CD4-positive, alpha-beta T cell (primary cell): Measurements from ENCODE around the gene SYTL3. TPM values are rescaled to one million over a fixed set of nuclear protein-coding genes. Genes with fewer than 3 reads are reported as not detected.

Source experiments
- ATAC-seq: fragments of 200-7000 bp; cut with Tn5 transposase; one replicate; pipeline ENCODE4 v1.10.0; 2022; ENCODE audit warnings: mild to moderate bottlenecking; ENCODE audit not compliant: poor library complexity
- CTCF ChIA-PET: fragments of 350-600 bp; sonication (Branson Sonifier 250); formaldehyde crosslinking; loops from one replicate; lab custom pipeline; 2021; ENCODE audit warnings: antibody characterized with exemption, inconsistent platforms; lab: Charles Lee
- POLR2A ChIA-PET: fragments of 350-600 bp; sonication (Branson Sonifier 250); formaldehyde crosslinking; loops from one replicate; lab custom pipeline; 2021; ENCODE audit warnings: antibody characterized with exemption, inconsistent platforms; lab: Charles Lee
- DNase-seq, 14 experiments: peaks; one replicate each; pipeline ENCODE4 v3.0.0-alpha.2; 2013 to 2020; ENCODE audit warnings: mixed read lengths in 2 of 14
- H3K27ac ChIP-seq, 2 donors: one replicate each; pipeline versions ENCODE4 v1.5.1 to v1.7.0; 2013; ENCODE audit warnings: low read length in 2 of 2, low read depth in 1 of 2, mild to moderate bottlenecking in 1 of 2
- H3K27me3 ChIP-seq, 2 experiments: 1 replicate in 1 of 2; 2 replicates in 1 of 2; pipeline versions ENCODE4 v1.6.1 to v1.7.0; 2013; ENCODE audit warnings: low read length in 2 of 2, control low read depth in 1 of 2, mild to moderate bottlenecking in 1 of 2, moderate library complexity in 1 of 2; ENCODE audit not compliant: insufficient read depth in 2 of 2, control insufficient read depth in 1 of 2
- H3K36me3 ChIP-seq: one replicate; pipeline ENCODE4 v1.6.1; 2013; ENCODE audit warnings: low read length, control low read depth; ENCODE audit not compliant: insufficient read depth
- H3K4me1 ChIP-seq: one replicate; pipeline ENCODE4 v1.6.1; 2013; ENCODE audit warnings: low read length, control low read depth; ENCODE audit not compliant: insufficient read depth
- H3K4me3 ChIP-seq: one replicate; pipeline ENCODE4 v1.5.1; 2013; ENCODE audit warnings: mild to moderate bottlenecking, low read length, moderate library complexity
- H3K9me3 ChIP-seq, 2 experiments: 1 replicate in 1 of 2; 2 replicates in 1 of 2; pipeline versions ENCODE4 v1.6.1 to v1.7.0; 2013; ENCODE audit warnings: low read length in 2 of 2, mild to moderate bottlenecking in 2 of 2, control low read depth in 1 of 2, moderate library complexity in 1 of 2; ENCODE audit not compliant: control insufficient read depth in 1 of 2, insufficient read depth in 1 of 2
- H3K27ac Mint-ChIP-seq: one replicate; pipeline ENCODE4 v1.8.0; 2020; ENCODE audit warnings: mixed read lengths
- H3K27me3 Mint-ChIP-seq: one replicate; pipeline ENCODE4 v1.8.0; 2021; ENCODE audit warnings: mixed read lengths
- H3K36me3 Mint-ChIP-seq: one replicate; pipeline ENCODE4 v1.8.0; 2021; ENCODE audit warnings: low read depth, mixed read lengths
- H3K4me1 Mint-ChIP-seq: one replicate; pipeline ENCODE4 v1.8.0; 2021; ENCODE audit warnings: low read depth, mixed read lengths
- H3K4me3 Mint-ChIP-seq: one replicate; pipeline ENCODE4 v1.8.0; 2020; ENCODE audit warnings: mild to moderate bottlenecking, mixed read lengths
- H3K9me3 Mint-ChIP-seq: one replicate; pipeline ENCODE4 v1.8.0; 2020; ENCODE audit warnings: mixed read lengths
- CTCF ChIP-seq: fragments of 200-600 bp; IDR thresholded peaks from one replicate; pipeline ENCODE4 v1.8.0; 2022; ENCODE audit warnings: antibody characterized with exemption, mild to moderate bottlenecking
- intact Hi-C, 2 experiments: fragments of 100-400 bp; cut with DNase I in 1 of 2; cut with micrococcal nuclease in 1 of 2; formaldehyde crosslinking; loops; one replicate each; pipeline versions ENCODE4 v1.15.1 to v1.9.0; 2023 to 2025; cut with DNase I, micrococcal nuclease
- total RNA-seq, 174 experiments: library from RNA in 2 of 174; stranded (reverse) in 2 of 174; gene quantifications; one replicate each; pipeline ENCODE4 v1.2.3 and lab custom pipeline; 2021 to 2026

The SYTL3 gene
- total RNA-seq, 2 experiments from 2014 or later: 41.2 to 42.7 TPM

- POLR2A ChIA-PET: interaction anchor here (0.7 to 1.2 kb wide), 2 partner anchors 17 to 106 kb away, joined by 3 read pairs; no protein-coding TSS in a partner anchor
- Histone ChIP-seq H3K36me3 (peaks cover 84% of the 10 kb centered on the region), H3K27me3 (no peaks in the 10 kb centered on the region), H3K9me3 (peaks cover 0 to 8% of the 10 kb centered on the region in 2 experiments), H3K27ac (no peak overlapping the region), H3K4me1 (no peaks in the 10 kb centered on the region), H3K4me3 (no peak overlapping the region)
- peak overlapping the region; percentile 85 for H3K27ac Mint-ChIP-seq
- no peaks in the 10 kb centered on the region for H3K9me3 Mint-ChIP-seq
- TF ChIP-seq CTCF: no peak
- H3K4me3 Mint-ChIP-seq: peak overlapping the region; percentile 73
- H3K27me3 Mint-ChIP-seq: peaks cover 8% of the 10 kb centered on the region
- no peaks in the 10 kb centered on the region for H3K4me1 Mint-ChIP-seq
- H3K36me3 Mint-ChIP-seq: peaks cover 83% of the 10 kb centered on the region
- DNase-seq (peak in 1 of 14 experiments; percentile 47), ATAC-seq (peak; percentile 2)
- CTCF ChIA-PET: interaction anchor here (0.6 to 1.7 kb wide), 3 partner anchors 61 to 209 kb away, joined by 3 to 5 read pairs (median 4); no protein-coding TSS in a partner anchor
- intact Hi-C loops: no loop called here
Measured at GRCh38 chr6:158763434-158764182, 113.8 kb downstream of the SYTL3 start.

- Mint-ChIP-seq H3K36me3 (peaks cover 86% of the 10 kb centered on the region), H3K9me3 (no peaks in the 10 kb centered on the region), H3K4me3 (peak overlapping the region; percentile 73), H3K27ac (peak overlapping the region; percentile 85), H3K27me3 (peaks cover 8% of the 10 kb centered on the region), H3K4me1 (no peaks in the 10 kb centered on the region)
- POLR2A ChIA-PET: interaction anchor here (0.7 kb wide), 1 partner anchor 16 kb away, joined by 3 read pairs; no protein-coding TSS in a partner anchor
- Histone ChIP-seq H3K4me3 (no peak overlapping the region), H3K4me1 (no peaks in the 10 kb centered on the region), H3K27ac (no peak overlapping the region), H3K27me3 (no peaks in the 10 kb centered on the region), H3K9me3 (peaks cover 0 to 8% of the 10 kb centered on the region in 2 experiments), H3K36me3 (peaks cover 84% of the 10 kb centered on the region)
- peak; percentile 9 for ATAC-seq
- intact Hi-C loops: no loop called here
- CTCF ChIA-PET: interaction anchor here (0.9 to 1.7 kb wide), 2 partner anchors 105 to 208 kb away, joined by 3 to 5 read pairs; no protein-coding TSS in a partner anchor
- no peak for TF ChIP-seq CTCF
- peak in 2 of 14 experiments; percentile 29 to 47 for DNase-seq
Measured at GRCh38 chr6:158764183-158764849, 114.5 kb downstream of the SYTL3 start.

- Histone ChIP-seq H3K4me1 (no peaks in the 10 kb centered on the region), H3K36me3 (peaks cover 89% of the 10 kb centered on the region), H3K9me3 (peaks cover 0 to 8% of the 10 kb centered on the region in 2 experiments), H3K27ac (no peak overlapping the region), H3K4me3 (no peak overlapping the region), H3K27me3 (no peaks in the 10 kb centered on the region)
- Mint-ChIP-seq H3K4me1 (no peaks in the 10 kb centered on the region), H3K36me3 (peaks cover 92% of the 10 kb centered on the region), H3K27me3 (peaks cover 8% of the 10 kb centered on the region), H3K27ac (peak overlapping the region; percentile 85), H3K9me3 (no peaks in the 10 kb centered on the region), H3K4me3 (peak overlapping the region; percentile 73)
- peak in 2 of 14 experiments; percentile 31 to 52 for DNase-seq
- POLR2A ChIA-PET: no interaction called here
- CTCF ChIA-PET: interaction anchor here (1.1 to 1.7 kb wide), 2 partner anchors 197 to 208 kb away, joined by 4 to 5 read pairs; no protein-coding TSS in a partner anchor
- intact Hi-C loops: no loop called here
- peak; percentile 14 for ATAC-seq
- TF ChIP-seq CTCF: no peak
Measured at GRCh38 chr6:158764926-158765325, 115.1 kb downstream of the SYTL3 start.
